Fibroblast of villous mesenchyme (primary cell): Measurements from ENCODE around the gene FDX1. TPM values are rescaled to one million over a fixed set of nuclear protein-coding genes. Genes with fewer than 3 reads are reported as not detected.
"Not testable (repeated sequence)": the region's sequence is repeated elsewhere in the genome, so short reads cannot be mapped to it uniquely, and the experiment has no call there.

Experiments
- DNase-seq: peaks from one replicate; pipeline ENCODE4 v3.0.0-alpha.2; 2010; ENCODE audit warnings: low read depth
- H3K4me3 ChIP-seq: 2 replicates; pipeline ENCODE4 v1.5.1; 2011; ENCODE audit warnings: low read depth, mild to moderate bottlenecking, low read length
- CTCF ChIP-seq: IDR thresholded peaks from 2 replicates; pipeline ENCODE4 v1.5.1; 2012; ENCODE audit warnings: low read depth, mild to moderate bottlenecking, low read length; ENCODE audit not compliant: insufficient read depth
- total RNA-seq: library from RNA; depleted of rRNA; stranded (reverse); fragments of >200 nt; gene quantifications from 2 replicates; pipeline ENCODE4 v1.2.3, GENCODE V29; 2012

FDX1 gene
- total RNA-seq, 1 donor = 8.2 TPM

GRCh38 chr11:110409174-110409573 is 20.6 kb upstream of the FDX1 start:
- peak; percentile 50 for DNase-seq
- no peak overlapping the region for H3K4me3 ChIP-seq
- no peak for TF ChIP-seq CTCF

GRCh38 chr11:110410651-110411050 is 19.1 kb upstream of the FDX1 start:
- no peak overlapping the region for H3K4me3 ChIP-seq
- TF ChIP-seq CTCF = no peak
- no peak for DNase-seq

GRCh38 chr11:110415081-110415480 is 14.7 kb upstream of the FDX1 start:
- no peak for DNase-seq

GRCh38 chr11:110421658-110422057 is 8.1 kb upstream of the FDX1 start:
- DNase-seq, H3K4me3 ChIP-seq: not testable (repeated sequence)

More at GRCh38 chr11:110415081-110415480, 14.7 kb upstream of the FDX1 start:
- no peak for TF ChIP-seq CTCF
- H3K4me3 ChIP-seq = no peak overlapping the region

GRCh38 chr11:110422306-110422905 is 7.3 kb upstream of the FDX1 start:
- DNase-seq = no peak
- TF ChIP-seq CTCF = no peak
- no peak overlapping the region for H3K4me3 ChIP-seq

GRCh38 chr11:110424775-110425444 is 4.8 kb upstream of the FDX1 start:
- H3K4me3 ChIP-seq = no peak overlapping the region
- no peak for TF ChIP-seq CTCF
- no peak for DNase-seq

- H3K4me3 ChIP-seq = no peak overlapping the region
- DNase-seq = peak; percentile 62
- TF ChIP-seq CTCF = no peak
Observed at GRCh38 chr11:110425751-110426545, 3.8 kb upstream of the FDX1 start.
